Stimulated activated CD4-positive, alpha-beta T cell treated with anti-CD3 and anti-CD28 coated beads, Interleukin-4, amount 100 ng/mL, for 4 hours (primary cell): ENCODE results near the gene MYBPH.

Experiments
- DNase-seq, 2 experiments: peaks; one replicate each; pipeline ENCODE4 v3.0.0-alpha.2; 2020

The MYBPH gene

DNA sequence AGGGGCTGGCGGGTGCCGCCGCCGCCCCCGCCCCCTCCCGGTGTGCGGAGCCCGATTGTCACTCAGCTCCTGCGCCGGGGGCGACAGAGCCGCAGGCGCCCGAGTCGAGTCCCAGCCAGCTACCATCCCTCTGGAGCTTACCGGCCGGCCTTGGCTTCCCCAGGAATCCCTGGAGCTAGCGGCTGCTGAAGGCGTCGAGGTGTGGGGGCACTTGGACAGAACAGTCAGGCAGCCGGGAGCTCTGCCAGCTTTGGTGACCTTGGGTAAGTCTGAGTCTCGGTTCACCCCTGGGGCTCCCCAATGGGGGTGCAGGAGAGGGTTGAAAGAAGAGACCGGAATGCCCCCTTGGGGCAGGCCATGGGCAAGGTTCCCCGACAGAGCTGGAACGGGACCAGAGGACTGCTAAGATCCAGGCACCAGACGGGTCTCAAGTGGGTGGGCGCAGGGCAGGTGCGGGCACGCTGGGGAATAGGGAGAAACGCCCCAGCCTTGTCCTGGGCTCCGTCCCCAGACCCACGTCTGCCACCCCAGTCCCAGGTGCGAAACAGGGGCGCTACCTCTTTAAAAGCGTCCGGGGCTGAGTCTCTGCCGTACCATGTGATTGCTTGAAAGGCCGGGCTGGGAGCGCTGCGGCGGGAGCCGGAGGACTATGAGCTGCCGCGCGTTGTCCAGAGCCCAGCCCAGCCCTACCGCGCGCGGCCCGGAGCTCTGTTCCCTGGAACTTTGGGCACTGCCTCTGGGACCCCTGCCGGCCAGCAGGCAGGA, 47.8 kb downstream of the MYBPH start, which contains the start of gene ADORA1:
TSS of gene ADORA1 (plus strand) at position 61 of the 765 bp plus-strand sequence. CDS start 1,116 bp downstream, outside the sequence.
- no peak for DNase-seq

DNA sequence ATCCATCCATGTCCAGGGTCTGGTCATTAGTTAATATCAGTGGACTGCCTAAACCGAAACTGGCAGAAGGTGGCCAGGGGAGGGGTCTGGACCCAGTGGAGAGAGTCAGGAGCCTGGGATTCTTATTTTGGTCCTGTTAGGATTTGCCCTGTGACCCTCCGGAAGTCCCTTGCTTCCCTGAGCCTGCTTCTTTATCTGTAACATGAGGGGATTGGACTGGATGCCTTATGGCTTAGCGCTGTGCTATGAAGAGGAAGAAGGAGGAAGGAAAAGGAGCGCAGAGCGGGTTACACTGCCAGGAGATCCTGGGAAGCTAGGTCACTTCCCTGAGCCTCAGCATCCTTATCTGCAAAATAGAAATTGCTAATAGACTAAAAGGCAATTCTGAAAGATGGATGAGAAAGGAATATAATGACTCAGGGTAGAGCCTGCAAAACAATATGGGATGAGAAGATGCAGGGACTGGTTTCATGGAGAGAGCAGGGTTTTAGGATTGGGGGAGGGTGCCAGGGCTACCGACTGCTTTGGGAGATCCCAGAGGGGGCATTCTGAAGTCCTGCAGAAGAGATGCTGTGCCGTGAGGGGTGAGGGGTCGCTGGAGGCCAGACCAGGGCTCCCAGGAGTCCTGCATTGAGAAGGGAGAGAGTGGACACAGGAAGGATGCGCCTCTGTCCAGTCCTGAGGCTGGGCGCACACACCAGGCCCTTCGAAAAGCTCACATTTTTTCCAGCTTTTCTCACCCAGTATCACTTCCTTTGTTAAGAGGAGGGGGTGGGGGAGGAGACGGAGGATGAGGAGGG, 48.6 kb downstream of the MYBPH start:
- DNase-seq: no peak

DNA sequence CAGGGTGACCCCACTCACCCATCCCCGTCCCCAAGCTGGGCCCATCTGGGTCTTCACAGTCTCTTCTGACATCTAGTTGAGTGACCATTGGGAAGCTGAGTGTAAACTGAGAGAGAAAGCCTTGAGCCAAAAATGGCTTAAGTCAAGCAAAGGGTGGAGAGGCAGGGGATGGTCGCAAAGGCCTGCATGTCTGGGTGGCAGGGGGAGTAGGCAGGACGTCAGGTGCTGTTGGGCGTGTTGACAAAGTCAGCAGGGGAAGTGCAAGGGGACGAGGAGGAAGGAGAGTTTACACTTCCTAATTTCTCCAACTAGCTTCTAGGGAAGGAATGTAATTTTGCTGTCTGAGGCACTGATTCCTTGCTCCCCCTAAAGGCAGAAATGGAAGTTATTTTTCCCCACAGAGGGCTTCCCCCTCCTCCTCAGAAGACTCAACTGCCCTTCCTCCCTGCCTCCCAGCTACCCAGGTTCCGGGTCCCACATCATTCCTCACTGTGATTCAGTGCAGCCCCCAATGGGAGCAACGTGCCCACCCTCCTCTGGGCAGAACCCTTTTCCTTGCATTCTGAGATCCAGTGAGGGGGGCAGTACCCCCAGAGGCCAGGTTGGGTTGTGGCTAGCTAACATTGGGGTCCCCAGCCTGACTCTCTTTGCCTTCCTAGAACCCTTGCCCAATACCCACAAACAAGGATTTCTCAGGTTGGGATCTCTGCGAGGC, 49.3 kb downstream of the MYBPH start:
- no peak for DNase-seq

DNA sequence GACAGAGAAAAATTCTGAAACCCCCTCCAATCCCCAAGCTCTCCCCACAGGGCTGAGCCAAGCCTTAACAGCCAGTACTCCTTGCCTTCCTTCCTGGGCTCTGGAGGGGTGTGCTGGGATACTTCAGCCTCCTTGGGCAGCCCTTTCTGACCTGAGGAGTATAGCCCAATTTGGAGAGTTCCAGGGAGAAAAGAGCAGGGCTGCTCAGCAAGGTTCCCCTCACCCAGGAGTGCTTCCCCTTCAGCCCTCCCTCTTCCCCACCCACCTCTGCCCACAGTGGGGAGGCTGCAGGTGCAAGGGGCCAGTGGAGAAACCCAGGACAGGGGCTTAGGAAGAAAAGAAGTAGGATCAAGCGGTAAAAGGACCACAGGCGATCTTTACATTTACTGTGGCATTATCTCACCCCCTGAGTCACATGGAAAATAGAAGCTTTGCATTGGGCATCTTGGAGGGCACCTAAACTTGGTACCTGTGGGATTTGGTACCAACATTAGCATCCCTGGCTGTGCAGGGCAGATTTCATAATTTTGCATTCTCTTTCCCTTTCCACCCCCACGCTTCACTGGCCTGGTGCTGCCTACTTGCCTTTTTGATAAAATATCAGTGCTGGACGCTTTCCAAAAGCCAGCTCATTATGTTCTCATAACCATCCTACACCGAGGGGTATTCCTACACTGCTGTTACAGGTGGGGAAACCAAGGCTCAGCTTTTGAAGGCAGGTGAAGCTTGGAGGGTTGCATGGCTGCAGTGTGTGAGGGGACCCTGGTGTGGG, 50.9 kb downstream of the MYBPH start:
- no peak for DNase-seq

DNA sequence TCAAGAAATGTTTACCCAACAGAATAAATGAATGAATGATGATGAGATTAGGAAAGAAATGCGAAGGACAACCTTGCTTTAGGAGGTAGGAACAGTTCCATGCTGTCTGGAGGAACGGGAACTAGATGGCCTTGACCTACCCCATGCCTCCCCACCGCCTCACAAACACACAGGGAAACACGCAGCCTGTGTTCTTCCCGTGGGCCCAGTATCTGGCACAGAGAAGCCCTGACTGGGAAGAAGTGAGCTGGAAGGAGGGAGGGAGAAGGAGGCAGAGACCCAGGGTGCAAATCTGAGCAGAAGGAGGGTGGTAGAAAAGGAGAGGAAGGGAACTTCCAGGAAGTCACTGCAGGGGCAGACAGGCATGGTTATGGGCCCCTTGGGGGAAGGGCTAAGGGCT, 51.6 kb downstream of the MYBPH start:
- no peak for DNase-seq

DNA sequence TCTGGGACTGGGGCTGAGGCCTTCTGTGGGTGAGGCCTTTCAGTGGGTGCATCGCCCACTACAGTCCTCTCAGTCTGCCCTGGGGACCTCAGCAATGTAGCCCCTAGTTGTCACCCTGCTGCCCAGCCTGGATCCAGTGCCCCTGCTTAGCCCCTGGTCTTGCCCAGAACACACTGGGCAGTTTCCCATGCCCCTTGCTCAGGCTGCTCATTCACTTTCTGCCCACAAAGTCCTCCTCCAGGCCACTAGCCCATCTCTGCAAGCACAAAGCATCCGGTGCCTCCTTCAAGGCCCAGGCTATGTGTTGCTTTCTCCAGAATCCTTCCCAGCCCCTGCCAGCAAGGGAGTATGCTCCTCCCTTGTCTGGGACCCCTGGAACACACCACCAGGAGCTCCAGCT, 53.5 kb downstream of the MYBPH start:
- DNase-seq: no peak

DNA sequence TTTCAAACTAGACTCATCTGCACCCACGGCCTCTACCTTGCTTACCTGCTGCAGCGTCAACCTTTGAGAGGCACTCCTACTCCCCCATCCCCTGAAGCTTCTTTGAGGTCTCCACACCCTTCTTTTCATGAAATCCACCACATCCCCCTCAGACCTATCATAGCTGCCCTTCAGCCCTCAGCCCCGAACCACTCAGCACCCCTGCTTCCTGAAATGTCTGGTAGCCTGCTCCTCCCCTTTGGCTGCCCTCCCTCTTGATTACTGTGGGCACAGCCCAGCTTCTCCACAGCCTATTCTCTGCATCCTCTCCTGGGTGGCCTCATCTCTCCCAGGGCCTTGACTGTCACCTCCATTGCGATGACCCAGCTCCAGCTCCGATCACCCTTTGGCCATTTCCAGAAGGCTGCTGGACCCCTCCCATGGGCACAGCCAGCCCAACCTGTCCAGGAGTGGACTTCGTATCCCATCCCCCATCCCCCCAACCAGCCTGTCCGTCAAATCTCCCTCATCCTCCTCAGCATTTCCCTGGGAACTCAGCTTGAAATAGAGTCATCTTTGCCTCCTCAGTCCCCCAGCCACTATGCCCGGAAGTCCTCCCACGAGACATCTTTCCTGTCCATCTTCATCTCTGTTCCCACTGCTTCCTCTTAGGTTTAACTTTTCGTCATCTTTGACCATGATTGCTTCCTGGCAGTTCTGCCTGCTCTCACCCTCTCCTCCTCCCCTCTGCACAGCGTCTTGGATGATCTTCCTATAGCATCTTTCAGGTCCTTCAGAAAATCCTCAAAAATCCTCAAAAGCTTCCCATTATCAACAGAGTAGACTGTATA, 54.2 kb downstream of the MYBPH start:
- DNase-seq: no peak

DNA sequence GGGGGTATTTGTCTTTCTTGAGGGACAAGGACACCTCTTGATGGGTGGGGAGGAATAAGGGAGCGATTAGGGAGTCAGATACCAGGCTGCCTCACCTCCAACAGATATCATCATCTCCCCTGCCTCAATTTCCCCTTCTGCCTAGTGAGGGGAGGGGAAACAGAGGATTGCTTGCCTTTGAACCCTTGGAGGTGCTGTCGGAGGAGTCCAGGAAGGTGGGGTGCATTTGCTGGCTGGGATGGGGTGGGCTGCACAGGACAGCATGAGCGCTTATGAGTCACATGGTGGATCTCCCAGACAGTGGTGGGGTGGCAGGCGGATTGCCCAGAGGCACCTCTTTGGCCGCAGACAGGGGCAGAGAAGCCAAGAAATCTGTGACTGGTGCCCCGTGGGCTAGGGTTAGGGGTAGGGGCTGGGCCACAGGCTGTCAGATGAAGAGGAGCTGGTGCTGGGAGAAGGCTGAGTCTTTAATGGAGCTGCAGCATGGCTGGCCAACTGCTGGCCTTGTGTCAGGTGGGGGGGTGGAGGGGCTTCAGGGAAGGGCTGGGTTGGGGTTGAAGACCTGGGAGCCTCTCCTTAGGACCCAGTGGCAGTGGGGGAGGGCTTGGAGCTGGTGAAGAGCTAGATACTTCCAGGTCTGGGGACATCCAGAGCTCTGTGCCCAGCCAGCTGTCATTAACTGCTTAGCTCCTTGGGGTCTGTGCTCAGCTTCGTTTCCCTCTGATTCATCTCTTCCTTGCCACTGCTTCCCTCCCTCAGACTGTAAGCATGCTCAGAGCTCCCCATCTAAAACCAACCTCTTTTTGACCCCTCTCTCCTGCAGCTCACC, 55.1 kb downstream of the MYBPH start:
- no peak for DNase-seq
